Coronary artery (tissue), 2 donors: ENCODE data around the gene ANO9.

ENCODE experiments used
- DNase-seq: peaks from one replicate; pipeline ENCODE4 v3.0.0-alpha.2; 2017; ENCODE audit warnings: low spot score
- H3K27ac ChIP-seq, 2 donors: fragments of 200-600 bp; sonication (generic); one replicate each; pipeline ENCODE4 v1.5.1; 2016 to 2019
- H3K4me3 ChIP-seq: fragments of 200-600 bp; sonication (generic); 2 replicates; pipeline ENCODE4 v1.5.1; 2016; ENCODE audit warnings: mild to moderate bottlenecking, moderate library complexity
- TF ChIP-seq, protein P1 (sequence below): fragments of 200-600 bp; sonication (generic); IDR thresholded peaks from one replicate; pipeline ENCODE4 v1.5.1; 2019; ENCODE audit warnings: antibody characterized with exemption

ANO9 gene

DNA sequence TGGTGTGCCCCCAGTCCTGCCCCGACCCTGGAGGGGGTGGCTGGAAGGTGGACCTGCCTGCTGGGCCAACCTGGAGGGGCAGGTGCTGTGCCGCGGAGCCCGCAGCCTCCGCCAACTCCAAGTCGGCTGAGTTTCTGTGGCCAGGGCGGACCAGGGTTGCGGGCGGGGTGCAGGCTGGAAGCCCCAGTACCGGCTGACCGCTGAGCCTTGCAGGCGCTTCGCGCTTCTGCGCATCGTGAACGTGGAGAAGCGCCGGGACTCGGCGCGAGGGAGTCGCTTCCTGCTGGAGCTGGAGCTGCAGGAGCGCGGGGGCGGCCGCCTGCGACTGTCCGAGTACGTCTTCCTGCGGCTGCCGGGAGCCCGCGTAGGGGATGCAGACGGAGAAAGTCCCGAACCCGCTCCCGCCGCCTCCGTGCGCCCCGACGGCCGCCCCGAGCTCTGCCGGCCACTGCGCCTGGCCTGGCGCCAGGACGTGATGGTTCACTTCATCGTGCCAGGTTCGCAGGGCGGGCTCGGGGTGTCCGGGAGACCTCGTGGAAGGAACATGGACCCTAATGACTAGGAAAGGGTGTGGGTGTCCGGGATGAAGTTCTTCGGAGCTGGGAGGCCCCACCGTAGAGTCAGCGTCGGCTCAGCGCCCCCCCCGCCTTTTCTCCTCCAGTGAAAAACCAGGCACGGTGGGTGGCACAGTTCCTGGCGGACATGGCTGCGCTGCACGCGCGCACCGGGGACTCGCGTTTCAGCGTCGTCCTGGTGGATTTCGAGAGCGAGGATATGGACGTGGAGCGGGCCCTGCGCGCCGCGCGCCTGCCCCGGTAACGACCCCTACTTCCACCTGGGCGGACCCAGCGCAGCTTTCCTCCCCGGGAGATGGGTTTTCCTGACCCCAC is 62.4 kb downstream of the ANO9 start:
- DNase-seq: no peak
- Histone ChIP-seq H3K27ac (no peak overlapping the region), H3K4me3 (no peak overlapping the region)
- TF ChIP-seq, protein P1, sequence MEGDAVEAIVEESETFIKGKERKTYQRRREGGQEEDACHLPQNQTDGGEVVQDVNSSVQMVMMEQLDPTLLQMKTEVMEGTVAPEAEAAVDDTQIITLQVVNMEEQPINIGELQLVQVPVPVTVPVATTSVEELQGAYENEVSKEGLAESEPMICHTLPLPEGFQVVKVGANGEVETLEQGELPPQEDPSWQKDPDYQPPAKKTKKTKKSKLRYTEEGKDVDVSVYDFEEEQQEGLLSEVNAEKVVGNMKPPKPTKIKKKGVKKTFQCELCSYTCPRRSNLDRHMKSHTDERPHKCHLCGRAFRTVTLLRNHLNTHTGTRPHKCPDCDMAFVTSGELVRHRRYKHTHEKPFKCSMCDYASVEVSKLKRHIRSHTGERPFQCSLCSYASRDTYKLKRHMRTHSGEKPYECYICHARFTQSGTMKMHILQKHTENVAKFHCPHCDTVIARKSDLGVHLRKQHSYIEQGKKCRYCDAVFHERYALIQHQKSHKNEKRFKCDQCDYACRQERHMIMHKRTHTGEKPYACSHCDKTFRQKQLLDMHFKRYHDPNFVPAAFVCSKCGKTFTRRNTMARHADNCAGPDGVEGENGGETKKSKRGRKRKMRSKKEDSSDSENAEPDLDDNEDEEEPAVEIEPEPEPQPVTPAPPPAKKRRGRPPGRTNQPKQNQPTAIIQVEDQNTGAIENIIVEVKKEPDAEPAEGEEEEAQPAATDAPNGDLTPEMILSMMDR: no peak

DNA sequence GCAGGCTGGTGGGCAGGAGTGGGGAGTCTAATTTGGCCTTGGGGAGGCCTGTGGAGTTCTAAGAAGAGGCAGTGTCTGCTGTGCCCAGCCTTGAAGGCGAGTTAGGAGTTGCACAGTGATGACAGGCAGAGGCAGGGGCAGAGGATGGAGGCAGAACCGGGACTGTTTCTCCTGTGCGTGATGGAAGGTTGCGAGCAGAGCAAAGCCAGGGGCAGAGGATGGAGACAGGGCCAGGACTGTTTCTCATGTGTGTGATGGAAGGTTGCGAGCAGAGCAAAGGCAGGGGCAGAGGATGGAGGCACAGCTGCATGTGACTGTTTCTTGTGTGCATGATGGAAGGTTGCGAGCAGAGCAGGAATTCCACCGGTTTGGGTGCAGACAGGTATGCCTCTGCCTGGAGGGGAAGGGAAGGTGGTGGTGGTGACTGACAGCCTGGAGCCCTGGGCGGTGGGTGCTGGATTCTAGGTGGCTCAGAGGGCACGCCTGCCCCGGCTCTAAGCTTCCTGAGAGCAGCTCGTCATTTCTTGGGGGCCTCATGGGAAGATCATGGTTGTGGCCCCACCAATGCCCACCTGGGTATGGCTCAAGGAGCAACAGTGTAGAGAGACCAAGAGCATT is 63.8 kb downstream of the ANO9 start:
- TF ChIP-seq, protein P1: no peak
- DNase-seq: no peak
- no peak overlapping the region for H3K4me3 ChIP-seq
- H3K27ac ChIP-seq: no peak overlapping the region

DNA sequence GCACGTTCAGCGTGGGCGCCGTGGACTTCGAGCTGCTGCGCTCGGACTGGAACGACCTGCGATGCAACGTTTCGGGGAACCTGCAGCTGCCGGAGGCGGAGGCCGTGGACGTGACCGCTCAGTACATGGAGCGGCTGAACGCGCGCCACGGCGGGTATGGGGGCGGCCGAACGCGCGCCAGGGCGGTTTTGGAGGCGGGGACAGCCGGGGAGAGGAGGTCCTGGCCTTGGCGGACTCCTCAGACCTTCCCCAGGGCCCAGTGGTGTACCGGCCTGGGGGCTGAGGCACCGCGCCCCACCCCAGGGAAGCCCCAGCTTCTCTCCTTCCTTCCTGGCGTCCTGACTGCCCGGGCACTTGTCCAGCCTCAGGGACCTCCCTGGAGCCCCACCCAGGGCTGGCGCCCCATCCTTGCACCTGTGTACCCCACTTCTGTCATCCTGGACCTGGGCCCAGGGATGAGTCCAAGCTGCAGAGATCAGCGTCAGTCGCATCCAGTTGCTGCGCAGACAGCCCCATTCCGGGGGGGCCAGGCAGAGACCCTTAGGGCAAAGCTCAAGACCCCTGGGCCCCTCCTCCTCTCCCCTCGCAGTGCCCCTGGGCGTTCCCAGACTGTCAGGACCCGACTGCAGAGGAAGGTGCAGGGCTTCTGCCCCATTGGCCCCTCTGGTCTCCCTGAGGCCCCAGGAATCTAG is 64.5 kb downstream of the ANO9 start:
- DNase-seq: no peak
- TF ChIP-seq, protein P1: no peak
- Histone ChIP-seq H3K4me3 (no peak overlapping the region), H3K27ac (no peak overlapping the region)

DNA sequence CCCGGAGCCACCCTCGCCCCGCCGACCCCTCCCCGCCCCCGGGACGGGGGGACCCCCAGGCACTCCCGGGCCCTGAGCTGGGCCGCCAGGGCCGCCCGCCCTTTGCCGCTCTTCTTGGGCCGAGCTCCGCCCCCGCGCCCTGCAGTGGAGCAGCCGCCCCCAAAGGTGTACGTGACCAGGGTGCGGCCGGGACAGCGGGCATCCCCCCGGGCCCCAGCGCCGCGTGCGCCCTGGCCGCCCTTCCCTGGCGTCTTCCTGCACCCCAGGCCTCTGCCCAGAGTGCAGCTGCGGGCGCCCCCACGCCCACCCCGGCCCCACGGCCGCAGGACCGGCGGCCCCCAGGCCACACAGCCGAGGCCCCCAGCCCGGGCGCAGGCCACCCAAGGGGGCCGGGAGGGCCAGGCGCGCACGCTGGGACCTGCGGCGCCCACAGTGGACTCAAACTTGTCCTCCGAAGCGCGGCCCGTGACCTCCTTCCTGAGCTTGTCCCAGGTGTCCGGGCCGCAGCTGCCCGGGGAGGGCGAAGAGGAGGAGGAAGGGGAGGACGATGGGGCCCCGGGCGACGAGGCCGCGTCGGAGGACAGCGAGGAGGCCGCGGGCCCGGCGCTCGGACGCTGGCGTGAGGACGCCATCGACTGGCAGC is 65.2 kb downstream of the ANO9 start:
- H3K4me3 ChIP-seq: no peak overlapping the region
- no peak overlapping the region for H3K27ac ChIP-seq
- DNase-seq: no peak
- TF ChIP-seq, protein P1: no peak

DNA sequence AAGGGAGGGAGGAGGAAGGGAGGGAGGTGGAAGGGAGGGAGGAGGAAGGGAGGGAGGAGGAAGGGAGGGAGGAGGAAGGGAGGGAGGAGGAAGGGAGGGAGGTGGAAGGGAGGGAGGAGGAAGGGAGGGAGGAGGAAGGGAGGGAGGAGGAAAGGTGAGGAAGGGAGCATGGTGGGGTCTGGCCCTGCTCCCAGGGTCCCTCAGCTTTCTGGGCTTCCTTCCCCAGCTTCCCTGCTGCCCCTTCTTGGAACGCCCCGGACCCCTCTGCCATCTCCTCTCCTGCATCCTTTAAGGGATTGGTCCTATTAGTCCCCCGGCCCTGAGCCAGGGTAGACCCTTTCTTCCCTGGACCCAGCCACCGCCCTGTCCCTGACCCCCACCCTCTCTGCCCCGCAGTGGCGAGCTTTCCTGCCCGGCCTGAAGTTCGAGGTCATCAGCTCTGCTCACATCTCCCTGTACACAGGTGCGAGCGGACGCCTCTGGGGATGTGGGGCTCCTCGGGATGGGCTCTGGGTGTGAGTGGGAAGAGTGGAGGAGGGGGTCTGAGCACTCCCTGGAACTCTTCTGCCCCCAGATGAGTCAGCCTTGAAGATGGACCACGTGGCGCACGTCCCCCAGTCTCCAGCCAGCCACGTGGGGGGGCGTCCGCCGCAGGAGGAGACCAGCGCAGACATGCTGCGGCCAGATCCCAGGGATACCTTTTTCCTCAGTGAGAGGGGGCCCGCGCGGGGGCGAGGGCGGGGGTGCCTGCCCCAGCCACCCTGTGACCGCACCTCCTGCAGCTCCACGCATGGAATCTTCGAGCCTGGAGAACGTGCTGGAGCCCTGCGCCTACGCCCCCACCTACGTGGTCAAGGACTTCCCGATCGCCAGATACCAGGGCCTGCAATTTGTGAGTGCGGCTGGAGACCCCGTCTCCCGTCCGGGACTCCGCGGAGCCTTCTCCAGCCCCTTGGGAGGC is 66.5 kb downstream of the ANO9 start:
- Histone ChIP-seq H3K27ac (no peak overlapping the region), H3K4me3 (no peak overlapping the region)
- TF ChIP-seq, protein P1: no peak
- DNase-seq: no peak
